Measurements from ENCODE around the gene ZNRD2. TPM values are rescaled to one million over a fixed set of nuclear protein-coding genes. Genes with fewer than 3 reads are reported as not detected.

The ZNRD2 gene
- total RNA-seq, 1 donor from 2014 or later: 32.2 TPM

DNA sequence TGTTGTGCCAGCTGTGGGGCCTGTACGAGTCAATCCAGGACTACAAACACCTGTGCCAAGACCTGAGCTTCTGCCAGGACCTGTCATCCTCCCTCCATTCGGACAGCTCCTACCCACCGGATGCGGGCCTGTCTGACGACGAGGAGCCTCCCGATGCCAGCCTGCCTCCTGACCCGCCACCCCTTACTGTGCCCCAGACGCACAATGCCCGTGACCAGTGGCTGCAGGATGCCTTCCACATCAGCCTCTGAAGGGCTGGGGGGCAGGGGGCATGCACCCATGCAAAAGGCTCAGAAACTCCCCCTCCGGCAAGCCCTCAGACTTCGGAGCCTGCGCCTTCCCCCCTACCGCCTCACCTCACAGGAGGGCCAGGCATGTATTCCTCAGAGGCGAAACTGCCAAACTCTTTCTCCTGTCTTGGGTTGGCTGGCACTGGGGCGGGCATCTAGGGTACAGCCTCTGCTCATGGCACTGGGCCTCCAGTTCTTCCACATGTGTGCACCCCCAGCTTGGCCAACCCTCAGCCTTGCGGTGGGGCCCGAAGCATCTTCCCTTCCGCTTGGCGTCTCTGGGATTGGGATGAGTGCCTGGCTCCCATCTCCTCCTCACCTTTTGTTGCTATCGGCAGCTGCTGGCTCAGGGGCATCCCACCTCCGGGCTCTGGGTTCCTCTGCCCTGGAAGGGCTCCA lies 3.3 kb downstream of the ZNRD2 start:
- TF ChIP-seq CTCF (conservative IDR thresholded peaks at IDR 0.05): no peak
- Mint-ChIP-seq H3K4me3 (peak overlapping the region; percentile 88), H3K36me3 (peaks cover 3% of the 10 kb centered on the region), H3K27me3 (peaks cover 17% of the 10 kb centered on the region), H3K27ac (peak overlapping the region; percentile 72), H3K4me1 (ENCODE audit: unreplicated experiment) (peaks cover 38% of the 10 kb centered on the region), H3K9me3 (no peaks in the 10 kb centered on the region)
- DNase-seq (ENCODE audit: extremely low spot score, unreplicated experiment): no peak

DNA sequence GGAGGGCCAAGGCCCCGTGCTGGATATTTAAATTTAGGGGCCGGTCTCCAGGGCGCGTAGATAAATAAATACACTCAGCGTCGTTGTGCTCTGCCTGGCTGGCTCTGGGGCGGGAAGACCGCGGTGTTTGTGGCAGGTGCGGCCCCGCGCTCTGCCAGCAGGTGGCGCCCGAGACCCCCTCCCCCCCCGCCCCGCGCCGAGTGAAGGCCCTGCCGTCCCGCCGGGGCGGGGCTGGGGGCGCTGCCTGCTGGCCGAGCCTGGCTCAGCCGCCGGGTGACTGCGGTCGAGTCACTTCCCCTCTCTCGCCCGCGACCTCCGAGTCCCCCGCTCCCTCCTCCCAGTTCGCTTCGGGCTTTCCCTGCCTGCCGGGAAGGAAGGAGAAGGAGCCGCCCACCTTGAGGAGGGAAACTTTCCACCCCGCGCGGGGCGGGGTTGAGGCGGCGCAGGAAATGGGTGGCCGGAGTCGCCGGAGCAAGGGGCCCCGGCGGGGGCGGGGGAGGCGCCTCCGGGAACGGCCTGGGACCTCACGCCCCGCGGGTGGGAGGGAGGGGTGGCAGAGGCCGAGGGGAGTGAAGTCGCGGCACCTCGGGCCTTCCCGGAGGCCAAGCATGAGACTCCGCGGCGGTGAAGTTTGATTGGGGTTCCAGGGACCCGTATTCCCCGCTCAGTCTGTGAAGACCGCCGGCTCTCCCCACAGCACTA lies 4.0 kb downstream of the ZNRD2 start:
- TF ChIP-seq CTCF (conservative IDR thresholded peaks at IDR 0.05): peak; percentile 99
- peak overlapping the region; percentile 80 for H3K27ac Mint-ChIP-seq
- H3K9me3 Mint-ChIP-seq: no peaks in the 10 kb centered on the region
- peak overlapping the region; percentile 88 for H3K4me3 Mint-ChIP-seq
- peak; percentile 87 for DNase-seq (ENCODE audit: extremely low spot score, unreplicated experiment)
- peaks cover 3% of the 10 kb centered on the region for H3K36me3 Mint-ChIP-seq
- peaks cover 33% of the 10 kb centered on the region for H3K4me1 Mint-ChIP-seq (ENCODE audit: unreplicated experiment)
- peaks cover 17% of the 10 kb centered on the region for H3K27me3 Mint-ChIP-seq

DNA sequence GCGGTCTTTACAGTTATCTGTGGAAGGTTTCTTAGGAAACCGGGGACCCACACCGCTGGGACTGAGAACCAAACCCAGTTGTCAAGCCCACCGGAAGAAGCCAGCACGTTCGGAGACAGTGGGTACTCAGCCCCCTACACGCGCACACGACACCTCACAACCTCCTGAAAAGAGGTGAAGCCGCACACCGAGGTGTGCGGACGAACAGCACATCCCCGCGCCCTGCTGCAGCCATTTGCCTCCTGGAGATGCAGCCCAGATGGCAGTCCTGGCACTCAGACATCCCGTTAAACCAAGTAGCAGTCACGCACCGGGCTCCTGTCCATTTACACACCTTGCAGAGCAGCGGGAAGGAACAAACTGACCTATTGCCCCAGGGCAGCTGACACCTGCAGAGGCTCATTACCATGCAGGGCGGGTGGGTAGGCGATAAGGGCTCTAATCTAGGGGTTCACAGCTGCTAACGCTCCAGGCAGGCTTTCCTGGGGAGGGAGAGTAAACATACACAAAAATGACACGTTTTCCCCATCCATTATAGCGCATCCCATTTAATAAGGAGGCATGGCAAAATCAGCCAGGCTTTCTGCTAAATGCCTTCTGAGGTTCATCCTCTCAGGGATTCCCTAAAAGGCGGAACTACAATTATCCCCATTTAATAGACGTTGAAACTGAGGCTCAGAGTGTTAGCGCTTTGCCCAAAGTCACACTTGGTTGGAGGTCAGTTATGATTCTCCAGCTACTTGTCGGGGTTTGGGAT lies 4.7 kb downstream of the ZNRD2 start:
- Mint-ChIP-seq H3K36me3 (peaks cover 3% of the 10 kb centered on the region), H3K9me3 (no peaks in the 10 kb centered on the region), H3K27me3 (peaks cover 17% of the 10 kb centered on the region), H3K27ac (peak overlapping the region; percentile 80), H3K4me1 (ENCODE audit: unreplicated experiment) (peaks cover 28% of the 10 kb centered on the region), H3K4me3 (peak overlapping the region; percentile 88)
- TF ChIP-seq CTCF (conservative IDR thresholded peaks at IDR 0.05): no peak
- no peak for DNase-seq (ENCODE audit: extremely low spot score, unreplicated experiment)

DNA sequence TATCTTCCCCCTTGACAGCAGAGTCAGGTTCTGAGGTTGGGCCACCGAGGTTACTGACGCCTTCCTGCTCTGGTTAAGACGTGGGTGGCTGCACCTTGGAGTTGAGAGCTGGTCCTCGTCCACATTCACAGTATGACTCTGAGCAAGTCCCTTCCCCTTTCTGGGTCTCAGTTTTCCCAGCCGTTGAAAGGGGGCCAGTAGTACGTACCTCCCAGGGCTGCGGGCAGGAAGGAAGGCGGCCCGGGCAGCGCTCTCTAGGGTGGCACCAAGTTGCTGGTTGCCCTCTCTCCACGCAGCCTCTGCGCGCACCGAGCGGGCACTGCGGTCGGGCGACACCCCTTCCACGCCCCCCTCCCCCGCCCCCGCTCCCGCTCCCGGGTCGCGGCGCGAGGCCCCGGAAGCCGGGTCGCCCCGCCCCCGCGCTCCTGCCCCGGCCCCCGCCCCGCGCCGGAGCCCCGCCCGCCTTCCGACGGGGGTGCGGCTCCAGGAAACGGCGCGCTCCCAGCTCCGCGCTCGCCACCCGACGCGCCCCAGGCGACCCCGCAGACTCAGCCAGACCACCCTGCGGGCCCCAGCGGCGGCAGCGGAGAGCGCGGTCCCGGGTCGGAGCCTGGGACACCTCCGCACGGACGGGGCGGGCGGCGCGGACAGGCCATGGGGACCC lies 5.4 kb downstream of the ZNRD2 start, which contains the start of gene EHBP1L1:
Gene EHBP1L1 (plus strand): TSS at position 486 of the 664 bp plus-strand sequence. CDS start 250 bp downstream, outside the sequence.
- peak within 1 kb of the TSS; percentile 80 for H3K27ac Mint-ChIP-seq
- H3K4me1 Mint-ChIP-seq (ENCODE audit: unreplicated experiment): peaks cover 25% of the 10 kb centered on the region
- H3K9me3 Mint-ChIP-seq: no peaks in the 10 kb centered on the region
- peaks cover 17% of the 10 kb centered on the region for H3K27me3 Mint-ChIP-seq
- TF ChIP-seq CTCF (conservative IDR thresholded peaks at IDR 0.05): no peak
- H3K36me3 Mint-ChIP-seq: no peaks in the 10 kb centered on the region
- no peak for DNase-seq (ENCODE audit: extremely low spot score, unreplicated experiment)
- peak within 1 kb of the TSS; percentile 88 for H3K4me3 Mint-ChIP-seq

DNA sequence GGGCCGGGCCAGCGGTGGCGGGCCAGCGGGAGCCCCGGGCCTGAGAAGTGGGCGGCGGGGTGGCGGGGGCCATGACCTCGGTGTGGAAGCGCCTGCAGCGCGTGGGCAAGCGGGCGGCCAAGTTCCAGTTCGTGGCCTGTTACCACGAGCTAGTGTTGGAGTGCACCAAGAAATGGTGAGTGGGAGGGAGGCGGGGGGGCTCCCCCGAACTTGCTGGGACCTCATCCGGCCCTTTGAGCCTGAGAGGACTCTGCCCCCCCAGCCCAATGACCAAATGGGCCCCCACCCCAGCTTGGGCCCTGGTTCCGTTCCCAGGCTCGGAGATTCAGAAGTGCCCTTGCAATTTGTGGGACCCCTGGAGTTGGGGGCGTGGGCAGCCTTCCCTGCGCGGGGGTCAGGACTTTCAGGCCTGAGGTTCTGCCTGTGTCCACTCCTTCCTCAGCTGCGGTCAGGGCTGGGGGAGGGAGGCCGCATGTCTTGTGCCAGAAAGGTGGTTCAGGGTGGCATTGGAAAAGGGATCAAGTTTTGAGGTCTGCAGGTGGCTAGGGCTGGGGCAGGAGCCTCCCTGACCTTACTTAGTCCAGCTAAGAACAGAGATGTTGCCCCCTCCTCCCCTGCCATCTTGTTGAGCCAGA lies 6.1 kb downstream of the ZNRD2 start:
- Mint-ChIP-seq H3K27me3 (peaks cover 17% of the 10 kb centered on the region), H3K9me3 (no peaks in the 10 kb centered on the region), H3K4me1 (ENCODE audit: unreplicated experiment) (peaks cover 25% of the 10 kb centered on the region), H3K36me3 (no peaks in the 10 kb centered on the region), H3K27ac (peak overlapping the region; percentile 59), H3K4me3 (peak overlapping the region; percentile 69)
- DNase-seq (ENCODE audit: extremely low spot score, unreplicated experiment): no peak
- no peak for TF ChIP-seq CTCF (conservative IDR thresholded peaks at IDR 0.05)

All from type B pancreatic cell (in vitro differentiated cells).